ENCODE data around the gene UBA1. TPM values are rescaled to one million over a fixed set of nuclear protein-coding genes. Genes with fewer than 3 reads are reported as not detected.

UBA1 gene
- total RNA-seq, 1 experiment from 2014 or later: 234 TPM

- no peak overlapping the region for H3K27ac Mint-ChIP-seq (ENCODE audit: unreplicated experiment)
- peaks cover 69% of the 10 kb centered on the region for H3K36me3 Mint-ChIP-seq (ENCODE audit: insufficient read depth, unreplicated experiment)
- CTCF ChIA-PET: interaction anchor here (1.0 kb wide), 1 partner anchor 17 kb away, joined by 6 read pairs; no protein-coding TSS in a partner anchor
- DNase-seq: no peak
- peaks cover 14% of the 10 kb centered on the region for H3K4me1 Mint-ChIP-seq (ENCODE audit: low read depth, unreplicated experiment)
- H3K4me3 Mint-ChIP-seq (ENCODE audit: low read depth, unreplicated experiment): no peak overlapping the region
- TF ChIP-seq CTCF (IDR thresholded peaks at IDR 0.05; ENCODE audit: unreplicated experiment): no peak
- H3K9me3 Mint-ChIP-seq (ENCODE audit: low read depth, unreplicated experiment): no peaks in the 10 kb centered on the region
- H3K27me3 Mint-ChIP-seq (ENCODE audit: unreplicated experiment): no peaks in the 10 kb centered on the region
- BruUV-seq (replicated peaks): no TSS peak
- intact Hi-C loops (cut with micrococcal nuclease; ENCODE audit: unreplicated experiment): no loop called here
These were observed 6.9 kb downstream of the UBA1 start for GRCh38 chrX:47200385-47201150.

GRCh38 chrX:47201345-47201944 lies 7.8 kb downstream of the UBA1 start:
- Mint-ChIP-seq H3K9me3 (ENCODE audit: low read depth, unreplicated experiment) (no peaks in the 10 kb centered on the region), H3K27ac (ENCODE audit: unreplicated experiment) (no peak overlapping the region), H3K36me3 (ENCODE audit: insufficient read depth, unreplicated experiment) (peaks cover 65% of the 10 kb centered on the region), H3K4me1 (ENCODE audit: low read depth, unreplicated experiment) (peaks cover 5% of the 10 kb centered on the region), H3K4me3 (ENCODE audit: low read depth, unreplicated experiment) (no peak overlapping the region), H3K27me3 (ENCODE audit: unreplicated experiment) (no peaks in the 10 kb centered on the region)
- intact Hi-C loops (cut with micrococcal nuclease; ENCODE audit: unreplicated experiment): no loop called here
- no peak for TF ChIP-seq CTCF (IDR thresholded peaks at IDR 0.05; ENCODE audit: unreplicated experiment)
- no TSS peak for BruUV-seq (replicated peaks)
- CTCF ChIA-PET: no interaction called here
- no peak for DNase-seq

- H3K27me3 Mint-ChIP-seq (ENCODE audit: unreplicated experiment): no peaks in the 10 kb centered on the region
- intact Hi-C loops (cut with micrococcal nuclease; ENCODE audit: unreplicated experiment): no loop called here
- no TSS peak for BruUV-seq (replicated peaks)
- no peak overlapping the region for H3K27ac Mint-ChIP-seq (ENCODE audit: unreplicated experiment)
- no peak overlapping the region for H3K4me3 Mint-ChIP-seq (ENCODE audit: low read depth, unreplicated experiment)
- CTCF ChIA-PET: no interaction called here
- H3K9me3 Mint-ChIP-seq (ENCODE audit: low read depth, unreplicated experiment): no peaks in the 10 kb centered on the region
- DNase-seq: no peak
- no peaks in the 10 kb centered on the region for H3K4me1 Mint-ChIP-seq (ENCODE audit: low read depth, unreplicated experiment)
- H3K36me3 Mint-ChIP-seq (ENCODE audit: insufficient read depth, unreplicated experiment): peaks cover 56% of the 10 kb centered on the region
- no peak for TF ChIP-seq CTCF (IDR thresholded peaks at IDR 0.05; ENCODE audit: unreplicated experiment)
These were observed 8.7 kb downstream of the UBA1 start for GRCh38 chrX:47202316-47202715.

GRCh38 chrX:47202877-47203276 lies 9.2 kb downstream of the UBA1 start:
- Mint-ChIP-seq H3K9me3 (ENCODE audit: low read depth, unreplicated experiment) (no peaks in the 10 kb centered on the region), H3K4me1 (ENCODE audit: low read depth, unreplicated experiment) (no peaks in the 10 kb centered on the region), H3K36me3 (ENCODE audit: insufficient read depth, unreplicated experiment) (peaks cover 53% of the 10 kb centered on the region), H3K27ac (ENCODE audit: unreplicated experiment) (no peak overlapping the region), H3K4me3 (ENCODE audit: low read depth, unreplicated experiment) (no peak overlapping the region), H3K27me3 (ENCODE audit: unreplicated experiment) (no peaks in the 10 kb centered on the region)
- CTCF ChIA-PET: no interaction called here
- no peak for TF ChIP-seq CTCF (IDR thresholded peaks at IDR 0.05; ENCODE audit: unreplicated experiment)
- DNase-seq: no peak
- BruUV-seq (replicated peaks): no TSS peak
- intact Hi-C loops (cut with micrococcal nuclease; ENCODE audit: unreplicated experiment): no loop called here
